ENCODE results near the gene IGLON5.

Gene IGLON5

DNA sequence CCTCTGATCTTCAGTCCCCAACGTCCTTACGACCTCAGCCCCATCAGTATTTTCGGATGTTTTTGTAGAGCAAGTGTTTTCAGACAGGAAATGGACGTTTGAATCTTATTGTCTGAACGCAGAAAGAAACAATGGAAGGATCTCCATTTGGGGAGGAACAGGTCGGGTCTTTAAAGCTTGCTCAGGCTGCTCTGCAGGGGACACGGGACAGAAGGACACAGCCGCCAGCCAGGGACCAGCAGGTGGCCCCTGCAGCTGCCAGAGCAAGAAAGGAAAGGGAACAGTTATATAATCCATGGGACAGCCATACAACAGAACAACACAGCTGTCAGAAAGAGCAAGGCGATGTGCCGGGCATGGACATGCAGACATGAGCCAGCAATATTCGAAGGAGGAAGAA lies 18.5 kb upstream of the IGLON5 start:
- Histone ChIP-seq H3K27me3 (ENCODE audit: low read length) (no peaks in the 10 kb centered on the region; the same call in 1 of the 2 replicates), H3K9me3 (ENCODE audit: insufficient read depth, low read length) (no peaks in the 10 kb centered on the region), H3F3A (ENCODE audit: insufficient read depth) (no peaks in the 10 kb centered on the region), H3K4me2 (ENCODE audit: low read depth, low read length, poor library complexity, severe bottlenecking) (no peak overlapping the region), H3K9ac (ENCODE audit: low read length) (no peak overlapping the region), H3K79me2 (ENCODE audit: insufficient read depth, low read length) (no peaks in the 10 kb centered on the region), H3K36me3 (ENCODE audit: low read length) (no peaks in the 10 kb centered on the region), H3K27ac (ENCODE audit: low read depth, low read length) (no peak overlapping the region), H4K20me1 (ENCODE audit: low read depth, low read length) (no peaks in the 10 kb centered on the region), H2AFZ (ENCODE audit: low read depth, low read length, severe bottlenecking) (no peak overlapping the region), H3K4me3 (ENCODE audit: insufficient read depth, low read length, poor library complexity, severe bottlenecking) (no peak overlapping the region), H3K9me2 (replicated peaks; ENCODE audit: insufficient read depth, low read length) (no peaks in the 10 kb centered on the region)
- TF ChIP-seq EZH2phosphoT487 (conservative IDR thresholded peaks at IDR 0.05; ENCODE audit: low read length), result no peak
- TF ChIP-seq, protein P1, sequence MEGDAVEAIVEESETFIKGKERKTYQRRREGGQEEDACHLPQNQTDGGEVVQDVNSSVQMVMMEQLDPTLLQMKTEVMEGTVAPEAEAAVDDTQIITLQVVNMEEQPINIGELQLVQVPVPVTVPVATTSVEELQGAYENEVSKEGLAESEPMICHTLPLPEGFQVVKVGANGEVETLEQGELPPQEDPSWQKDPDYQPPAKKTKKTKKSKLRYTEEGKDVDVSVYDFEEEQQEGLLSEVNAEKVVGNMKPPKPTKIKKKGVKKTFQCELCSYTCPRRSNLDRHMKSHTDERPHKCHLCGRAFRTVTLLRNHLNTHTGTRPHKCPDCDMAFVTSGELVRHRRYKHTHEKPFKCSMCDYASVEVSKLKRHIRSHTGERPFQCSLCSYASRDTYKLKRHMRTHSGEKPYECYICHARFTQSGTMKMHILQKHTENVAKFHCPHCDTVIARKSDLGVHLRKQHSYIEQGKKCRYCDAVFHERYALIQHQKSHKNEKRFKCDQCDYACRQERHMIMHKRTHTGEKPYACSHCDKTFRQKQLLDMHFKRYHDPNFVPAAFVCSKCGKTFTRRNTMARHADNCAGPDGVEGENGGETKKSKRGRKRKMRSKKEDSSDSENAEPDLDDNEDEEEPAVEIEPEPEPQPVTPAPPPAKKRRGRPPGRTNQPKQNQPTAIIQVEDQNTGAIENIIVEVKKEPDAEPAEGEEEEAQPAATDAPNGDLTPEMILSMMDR (IDR thresholded peaks at IDR 0.05; ENCODE audit: insufficient read depth, low read length, poor library complexity, severe bottlenecking), result no peak

DNA sequence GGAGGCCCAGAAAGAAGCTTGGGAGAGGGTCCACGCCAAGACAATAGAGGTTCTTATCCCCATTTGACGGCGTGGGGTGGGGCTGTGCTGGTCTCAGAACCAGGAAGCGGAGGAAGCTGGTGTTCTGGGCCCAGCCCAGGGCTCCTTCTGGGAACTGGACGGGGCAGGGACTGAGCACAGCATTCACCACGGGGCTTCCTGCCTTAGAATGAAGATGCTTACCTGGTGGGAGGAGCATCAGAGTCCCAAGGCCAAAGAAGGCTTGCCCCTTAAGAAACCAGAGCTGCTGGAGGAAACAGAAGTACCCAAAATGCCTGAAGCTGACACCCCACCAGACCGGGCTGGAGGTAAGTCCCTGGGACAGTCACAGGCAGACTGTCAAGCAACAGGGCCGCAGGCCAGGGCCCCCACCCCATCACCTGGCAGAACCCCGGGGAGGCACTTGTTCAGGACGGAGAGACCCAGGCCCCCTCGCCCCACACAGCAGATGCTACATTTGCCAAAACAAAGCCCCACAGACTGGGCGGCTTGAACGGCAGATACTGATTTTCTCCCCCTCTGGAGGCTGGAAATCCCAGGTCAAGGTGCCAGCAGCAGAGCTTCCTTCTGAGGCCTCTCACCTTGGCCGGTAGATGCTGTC lies 17.8 kb upstream of the IGLON5 start:
- H3K27ac ChIP-seq (ENCODE audit: low read depth, low read length), result no peak overlapping the region
- no peaks in the 10 kb centered on the region for H3K36me3 ChIP-seq (ENCODE audit: low read length)
- no peak overlapping the region for H3K9ac ChIP-seq (ENCODE audit: low read length)
- no peaks in the 10 kb centered on the region for H3K9me2 ChIP-seq (replicated peaks; ENCODE audit: insufficient read depth, low read length)
- no peak overlapping the region for H3K4me3 ChIP-seq (ENCODE audit: insufficient read depth, low read length, poor library complexity, severe bottlenecking)
- no peaks in the 10 kb centered on the region for H3K79me2 ChIP-seq (ENCODE audit: insufficient read depth, low read length)
- no peak overlapping the region for H3K4me2 ChIP-seq (ENCODE audit: low read depth, low read length, poor library complexity, severe bottlenecking)
- H3K9me3 ChIP-seq (ENCODE audit: insufficient read depth, low read length), result no peaks in the 10 kb centered on the region
- no peak overlapping the region for H2AFZ ChIP-seq (ENCODE audit: low read depth, low read length, severe bottlenecking)
- TF ChIP-seq, protein P1 (IDR thresholded peaks at IDR 0.05; ENCODE audit: insufficient read depth, low read length, poor library complexity, severe bottlenecking), result no peak
- TF ChIP-seq EZH2phosphoT487 (conservative IDR thresholded peaks at IDR 0.05; ENCODE audit: low read length), result no peak
- H3F3A ChIP-seq (ENCODE audit: insufficient read depth), result no peaks in the 10 kb centered on the region
- H4K20me1 ChIP-seq (ENCODE audit: low read depth, low read length), result no peaks in the 10 kb centered on the region
- no peaks in the 10 kb centered on the region; the same call in 1 of the 2 replicates for H3K27me3 ChIP-seq (ENCODE audit: low read length)

DNA sequence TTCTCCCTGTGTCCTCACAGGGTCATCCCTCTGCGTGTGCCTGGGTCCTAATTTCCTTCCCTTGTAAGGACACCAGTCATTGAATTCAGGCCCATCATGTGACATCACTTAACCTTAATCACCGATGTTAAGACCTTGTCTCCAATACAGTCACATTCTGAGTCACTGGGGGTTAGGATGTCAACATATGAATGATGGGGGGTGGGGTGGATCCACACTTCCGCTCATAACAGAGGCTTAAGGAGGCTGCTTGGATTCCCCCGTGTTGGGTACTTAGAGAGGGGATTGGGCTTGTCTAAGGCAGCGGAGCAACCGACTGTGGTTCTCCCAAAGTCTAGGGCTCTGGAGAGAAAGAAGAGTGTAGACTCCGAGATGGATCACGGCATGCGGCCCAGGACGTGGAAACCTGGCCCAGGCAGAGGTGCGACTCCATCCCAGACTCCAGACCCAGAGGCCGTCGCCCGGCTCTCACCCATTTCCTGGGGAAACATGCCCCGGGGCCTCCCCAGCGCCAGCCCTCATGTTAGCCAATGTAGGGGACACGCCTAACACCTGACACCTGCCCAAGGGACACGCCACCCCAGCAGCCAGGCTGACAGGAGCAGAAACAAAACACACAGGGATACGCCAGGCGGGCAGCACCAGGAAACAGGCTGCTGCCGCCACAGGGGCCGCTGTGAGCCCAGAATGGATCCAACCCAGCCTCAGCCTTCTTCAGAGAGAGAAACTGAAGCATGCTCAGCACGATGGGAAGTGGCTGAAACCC lies 17.1 kb upstream of the IGLON5 start:
- no peaks in the 10 kb centered on the region for H3K79me2 ChIP-seq (ENCODE audit: insufficient read depth, low read length)
- no peak overlapping the region for H3K27ac ChIP-seq (ENCODE audit: low read depth, low read length)
- no peaks in the 10 kb centered on the region for H4K20me1 ChIP-seq (ENCODE audit: low read depth, low read length)
- no peaks in the 10 kb centered on the region; the same call in 1 of the 2 replicates for H3K27me3 ChIP-seq (ENCODE audit: low read length)
- no peak overlapping the region for H3K4me3 ChIP-seq (ENCODE audit: insufficient read depth, low read length, poor library complexity, severe bottlenecking)
- no peak overlapping the region for H3K9ac ChIP-seq (ENCODE audit: low read length)
- no peak overlapping the region for H3K4me2 ChIP-seq (ENCODE audit: low read depth, low read length, poor library complexity, severe bottlenecking)
- H3F3A ChIP-seq (ENCODE audit: insufficient read depth), result no peaks in the 10 kb centered on the region
- H2AFZ ChIP-seq (ENCODE audit: low read depth, low read length, severe bottlenecking), result no peak overlapping the region
- H3K9me3 ChIP-seq (ENCODE audit: insufficient read depth, low read length), result no peaks in the 10 kb centered on the region
- no peaks in the 10 kb centered on the region for H3K36me3 ChIP-seq (ENCODE audit: low read length)
- no peaks in the 10 kb centered on the region for H3K9me2 ChIP-seq (replicated peaks; ENCODE audit: insufficient read depth, low read length)
- TF ChIP-seq, protein P1 (IDR thresholded peaks at IDR 0.05; ENCODE audit: insufficient read depth, low read length, poor library complexity, severe bottlenecking), result no peak
- no peak for TF ChIP-seq EZH2phosphoT487 (conservative IDR thresholded peaks at IDR 0.05; ENCODE audit: low read length)

Measured in SU-DHL-6 (cell line).